ENCODE data around the gene EPHB6.

EPHB6 gene

DNA sequence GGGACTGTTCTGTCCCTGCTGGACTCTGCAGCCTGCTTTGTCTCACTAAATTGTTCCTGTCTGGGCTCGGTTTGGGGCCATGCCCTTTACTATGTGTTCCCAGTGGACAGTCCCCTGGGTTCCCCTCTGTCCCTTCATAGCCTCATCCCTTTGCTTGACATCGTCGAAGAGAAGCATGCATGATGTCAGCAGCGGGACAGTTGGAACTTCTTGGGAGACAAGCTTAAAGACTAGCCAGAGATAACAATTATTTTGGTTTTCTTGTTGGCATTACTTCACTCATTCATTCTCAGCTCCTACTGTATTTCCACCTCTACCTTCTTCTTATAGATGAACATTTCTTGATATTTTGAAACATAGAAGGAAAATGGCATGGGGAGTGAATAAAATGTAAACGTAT lies 2.7 kb downstream of the EPHB6 start:
- H3K27me3 ChIP-seq (ENCODE audit: control insufficient read depth, insufficient read depth, low read length), result peaks cover 18% of the 10 kb centered on the region
- no peak overlapping the region for H3K9ac ChIP-seq (ENCODE audit: low read length)
- H3K4me3 ChIP-seq (ENCODE audit: low read length), result no peak overlapping the region
- H3K36me3 ChIP-seq (ENCODE audit: control insufficient read depth, low read depth, low read length), result no peaks in the 10 kb centered on the region
- no peak overlapping the region for H3K27ac ChIP-seq (ENCODE audit: low read length)
- peaks cover 22% of the 10 kb centered on the region for H3K4me1 ChIP-seq (ENCODE audit: control insufficient read depth, low read depth, low read length)
- no peaks in the 10 kb centered on the region for H3K9me3 ChIP-seq (ENCODE audit: control insufficient read depth, low read depth, low read length)

DNA sequence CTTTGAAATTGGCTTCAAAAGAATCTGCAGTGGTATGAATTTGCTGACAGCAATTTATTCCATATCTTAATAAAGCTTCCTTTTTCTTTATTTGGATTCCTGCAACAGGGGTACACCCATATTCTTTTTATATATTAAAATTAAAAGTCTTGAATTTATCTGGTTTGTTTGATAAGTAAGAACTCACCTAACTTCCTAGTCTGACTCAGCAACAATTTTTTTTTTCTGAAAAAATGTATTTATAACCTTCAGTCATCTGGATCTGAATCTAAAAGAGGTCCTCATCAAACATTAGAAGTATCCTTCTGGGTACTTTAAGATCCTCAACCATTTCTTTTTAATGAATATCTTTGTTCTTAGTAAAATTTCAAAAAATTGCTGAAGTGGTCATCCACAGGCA lies 4.5 kb downstream of the EPHB6 start:
- H3K36me3 ChIP-seq (ENCODE audit: control insufficient read depth, low read depth, low read length), result no peaks in the 10 kb centered on the region
- H3K9me3 ChIP-seq (ENCODE audit: control insufficient read depth, low read depth, low read length), result no peaks in the 10 kb centered on the region
- no peak overlapping the region for H3K4me3 ChIP-seq (ENCODE audit: low read length)
- no peak overlapping the region for H3K27ac ChIP-seq (ENCODE audit: low read length)
- peaks cover 24% of the 10 kb centered on the region for H3K4me1 ChIP-seq (ENCODE audit: control insufficient read depth, low read depth, low read length)
- H3K9ac ChIP-seq (ENCODE audit: low read length), result no peak overlapping the region
- peaks cover 13% of the 10 kb centered on the region for H3K27me3 ChIP-seq (ENCODE audit: control insufficient read depth, insufficient read depth, low read length)

DNA sequence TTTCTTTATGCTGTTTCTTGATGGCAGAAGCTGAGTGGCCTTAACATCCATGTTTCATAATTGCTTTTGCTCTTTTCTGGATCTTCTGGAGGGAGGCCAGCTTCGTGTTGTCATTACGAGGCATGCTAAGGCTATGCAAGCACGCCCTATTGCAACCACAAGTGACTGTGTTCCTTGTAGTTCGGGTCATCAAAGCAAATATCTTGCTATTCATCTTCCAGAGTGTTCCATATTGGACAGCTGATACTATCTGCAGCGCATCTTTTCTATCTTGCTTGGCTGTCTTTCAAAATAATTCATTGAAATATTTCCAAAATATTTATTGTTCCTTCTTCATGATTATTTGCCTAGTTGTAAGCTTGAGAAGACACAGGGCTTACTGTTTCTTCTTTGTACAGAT lies 5.0 kb downstream of the EPHB6 start:
- no peak overlapping the region for H3K27ac ChIP-seq (ENCODE audit: low read length)
- no peak overlapping the region for H3K4me3 ChIP-seq (ENCODE audit: low read length)
- peaks cover 24% of the 10 kb centered on the region for H3K4me1 ChIP-seq (ENCODE audit: control insufficient read depth, low read depth, low read length)
- no peaks in the 10 kb centered on the region for H3K9me3 ChIP-seq (ENCODE audit: control insufficient read depth, low read depth, low read length)
- H3K9ac ChIP-seq (ENCODE audit: low read length), result no peak overlapping the region
- H3K36me3 ChIP-seq (ENCODE audit: control insufficient read depth, low read depth, low read length), result no peaks in the 10 kb centered on the region
- peaks cover 13% of the 10 kb centered on the region for H3K27me3 ChIP-seq (ENCODE audit: control insufficient read depth, insufficient read depth, low read length)

DNA sequence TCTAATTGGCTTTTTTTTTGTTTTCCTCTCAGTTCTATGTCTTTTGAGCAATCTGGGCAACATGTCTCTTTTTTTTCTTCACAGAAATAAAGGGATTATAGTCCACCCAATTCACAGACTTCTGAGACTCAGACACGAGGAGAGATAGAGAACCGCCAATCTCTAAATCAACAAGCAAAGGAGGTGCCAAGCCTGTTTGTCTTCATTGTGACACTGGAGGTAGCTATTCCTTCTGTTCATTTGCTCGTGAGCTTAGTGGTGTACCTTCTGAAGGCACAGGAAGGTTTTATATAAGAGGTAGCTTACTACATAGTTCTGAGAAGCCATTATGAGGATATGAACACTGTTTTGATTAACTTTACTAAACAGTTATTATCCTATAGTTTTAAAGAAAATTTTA lies 6.1 kb downstream of the EPHB6 start:
- H3K9ac ChIP-seq (ENCODE audit: low read length), result no peak overlapping the region
- H3K27me3 ChIP-seq (ENCODE audit: control insufficient read depth, insufficient read depth, low read length), result peaks cover 3% of the 10 kb centered on the region
- no peaks in the 10 kb centered on the region for H3K36me3 ChIP-seq (ENCODE audit: control insufficient read depth, low read depth, low read length)

DNA sequence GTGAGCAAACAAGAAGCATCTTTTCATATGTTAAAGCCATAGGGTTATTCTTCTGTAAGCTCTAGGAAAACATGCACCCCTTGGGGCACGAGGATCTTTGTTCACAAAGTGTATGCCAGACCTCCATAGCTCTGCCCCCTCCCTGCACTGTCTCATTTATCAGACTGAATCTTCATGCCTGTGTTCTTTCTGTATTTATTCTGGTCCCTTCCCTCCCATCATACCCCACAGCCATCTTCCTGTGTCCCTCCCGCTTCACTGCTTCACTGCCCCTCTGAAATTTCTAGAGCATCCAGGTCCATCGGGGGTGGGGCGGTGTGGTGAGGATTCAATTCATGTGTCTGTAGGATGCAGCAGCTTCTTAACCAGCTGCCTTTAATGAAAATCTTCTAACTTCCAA lies 7.5 kb downstream of the EPHB6 start:
- H3K9ac ChIP-seq (ENCODE audit: low read length), result no peak overlapping the region
- no peak overlapping the region for H3K27ac ChIP-seq (ENCODE audit: low read length)
- no peaks in the 10 kb centered on the region for H3K9me3 ChIP-seq (ENCODE audit: control insufficient read depth, low read depth, low read length)
- no peaks in the 10 kb centered on the region for H3K27me3 ChIP-seq (ENCODE audit: control insufficient read depth, insufficient read depth, low read length)
- H3K4me1 ChIP-seq (ENCODE audit: control insufficient read depth, low read depth, low read length), result peaks cover 19% of the 10 kb centered on the region
- H3K4me3 ChIP-seq (ENCODE audit: low read length), result no peak overlapping the region
- H3K36me3 ChIP-seq (ENCODE audit: control insufficient read depth, low read depth, low read length), result no peaks in the 10 kb centered on the region

More for the DNA sequence above, 6.1 kb downstream of the EPHB6 start:
- Histone ChIP-seq H3K27ac (ENCODE audit: low read length) (no peak overlapping the region), H3K4me3 (ENCODE audit: low read length) (no peak overlapping the region), H3K4me1 (ENCODE audit: control insufficient read depth, low read depth, low read length) (peaks cover 19% of the 10 kb centered on the region), H3K9me3 (ENCODE audit: control insufficient read depth, low read depth, low read length) (no peaks in the 10 kb centered on the region)

DNA sequence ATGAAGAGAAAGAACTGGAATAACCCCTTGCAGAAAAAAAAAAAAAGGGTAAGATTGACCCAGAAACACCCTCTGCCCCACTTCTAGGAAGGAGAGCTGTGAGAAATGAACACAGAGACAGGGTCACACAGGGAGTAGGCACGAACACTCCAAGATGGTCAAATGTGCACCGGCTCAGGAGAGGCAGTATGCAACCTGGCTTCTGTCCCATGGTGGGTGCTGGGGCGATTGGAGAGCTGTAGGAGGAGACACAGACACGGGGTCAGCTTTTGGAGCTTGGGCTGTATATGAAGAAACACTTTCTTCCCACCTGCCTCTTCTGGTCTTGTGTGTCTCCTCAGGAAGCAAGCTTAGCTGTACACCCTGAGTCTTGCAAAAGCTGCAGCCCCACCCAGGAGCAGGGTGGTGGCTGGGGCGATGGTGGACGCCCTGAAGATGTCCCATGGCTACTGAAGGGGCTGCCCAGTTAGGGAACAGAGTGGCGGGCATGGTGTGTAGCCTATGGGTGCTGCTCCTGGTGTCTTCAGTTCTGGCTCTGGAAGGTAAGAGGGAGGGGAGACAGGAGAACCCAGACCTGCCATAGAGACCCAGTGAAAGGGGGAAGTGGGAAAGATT lies 8.0 kb downstream of the EPHB6 start:
- H3K9me3 ChIP-seq (ENCODE audit: control insufficient read depth, low read depth, low read length), result no peaks in the 10 kb centered on the region
- H3K4me1 ChIP-seq (ENCODE audit: control insufficient read depth, low read depth, low read length), result peaks cover 19% of the 10 kb centered on the region
- H3K4me3 ChIP-seq (ENCODE audit: low read length), result no peak overlapping the region
- H3K36me3 ChIP-seq (ENCODE audit: control insufficient read depth, low read depth, low read length), result no peaks in the 10 kb centered on the region
- no peak overlapping the region for H3K27ac ChIP-seq (ENCODE audit: low read length)
- H3K27me3 ChIP-seq (ENCODE audit: control insufficient read depth, insufficient read depth, low read length), result no peaks in the 10 kb centered on the region
- no peak overlapping the region for H3K9ac ChIP-seq (ENCODE audit: low read length)

DNA sequence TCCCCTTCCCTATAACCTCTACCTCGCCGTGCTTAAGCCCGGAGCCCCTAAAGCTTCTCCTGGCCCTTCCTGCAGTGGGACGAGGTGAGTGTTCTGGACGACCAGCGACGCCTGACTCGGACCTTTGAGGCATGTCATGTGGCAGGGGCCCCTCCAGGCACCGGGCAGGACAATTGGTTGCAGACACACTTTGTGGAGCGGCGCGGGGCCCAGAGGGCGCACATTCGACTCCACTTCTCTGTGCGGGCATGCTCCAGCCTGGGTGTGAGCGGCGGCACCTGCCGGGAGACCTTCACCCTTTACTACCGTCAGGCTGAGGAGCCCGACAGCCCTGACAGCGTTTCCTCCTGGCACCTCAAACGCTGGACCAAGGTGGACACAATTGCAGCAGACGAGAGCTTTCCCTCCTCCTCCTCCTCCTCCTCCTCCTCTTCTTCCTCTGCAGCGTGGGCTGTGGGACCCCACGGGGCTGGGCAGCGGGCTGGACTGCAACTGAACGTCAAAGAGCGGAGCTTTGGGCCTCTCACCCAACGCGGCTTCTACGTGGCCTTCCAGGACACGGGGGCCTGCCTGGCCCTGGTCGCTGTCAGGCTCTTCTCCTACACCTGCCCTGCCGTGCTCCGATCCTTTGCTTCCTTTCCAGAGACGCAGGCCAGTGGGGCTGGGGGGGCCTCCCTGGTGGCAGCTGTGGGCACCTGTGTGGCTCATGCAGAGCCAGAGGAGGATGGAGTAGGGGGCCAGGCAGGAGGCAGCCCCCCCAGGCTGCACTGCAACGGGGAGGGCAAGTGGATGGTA lies 9.2 kb downstream of the EPHB6 start:
- Histone ChIP-seq H3K27me3 (ENCODE audit: control insufficient read depth, insufficient read depth, low read length) (no peaks in the 10 kb centered on the region), H3K4me3 (ENCODE audit: low read length) (no peak overlapping the region), H3K9ac (ENCODE audit: low read length) (no peak overlapping the region), H3K36me3 (ENCODE audit: control insufficient read depth, low read depth, low read length) (no peaks in the 10 kb centered on the region), H3K27ac (ENCODE audit: low read length) (no peak overlapping the region), H3K9me3 (ENCODE audit: control insufficient read depth, low read depth, low read length) (no peaks in the 10 kb centered on the region), H3K4me1 (ENCODE audit: control insufficient read depth, low read depth, low read length) (peaks cover 19% of the 10 kb centered on the region)

DNA sequence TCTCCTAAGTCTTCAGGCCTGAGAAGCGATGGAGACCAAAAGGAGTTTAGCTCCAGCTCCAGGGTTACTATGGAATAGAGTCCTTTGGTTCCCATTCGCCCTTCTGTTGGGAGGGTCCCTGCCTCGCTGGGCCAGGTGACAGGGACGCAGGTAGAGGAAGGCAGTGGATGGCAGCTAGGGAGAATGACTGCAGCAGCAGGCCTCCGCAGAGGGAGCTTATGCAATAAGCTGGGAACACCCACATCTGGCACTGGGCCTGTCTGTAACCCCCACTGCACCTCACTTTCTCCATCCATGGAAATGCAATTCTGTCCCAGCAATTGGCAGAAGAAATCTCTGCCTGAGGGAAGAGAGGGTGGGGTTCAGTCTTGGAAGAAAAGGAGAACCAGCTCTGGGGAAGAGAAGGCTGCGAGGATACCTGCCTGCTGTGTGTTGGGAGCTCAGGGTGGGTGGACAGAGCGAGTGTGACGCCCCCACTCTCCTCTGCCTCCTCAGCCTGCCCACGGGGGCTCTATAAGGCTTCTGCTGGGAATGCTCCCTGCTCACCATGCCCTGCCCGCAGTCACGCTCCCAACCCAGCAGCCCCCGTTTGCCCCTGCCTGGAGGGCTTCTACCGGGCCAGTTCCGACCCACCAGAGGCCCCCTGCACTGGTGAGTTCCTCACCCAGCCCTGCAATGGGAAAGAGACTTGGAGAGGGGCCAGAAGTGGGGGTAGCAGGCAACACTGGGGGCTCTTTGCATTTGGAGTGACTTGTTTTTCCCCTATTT lies 10.3 kb downstream of the EPHB6 start:
- no peak overlapping the region for H3K27ac ChIP-seq (ENCODE audit: low read length)
- H3K4me1 ChIP-seq (ENCODE audit: control insufficient read depth, low read depth, low read length), result peaks cover 19% of the 10 kb centered on the region
- no peaks in the 10 kb centered on the region for H3K27me3 ChIP-seq (ENCODE audit: control insufficient read depth, insufficient read depth, low read length)
- H3K9me3 ChIP-seq (ENCODE audit: control insufficient read depth, low read depth, low read length), result no peaks in the 10 kb centered on the region
- H3K9ac ChIP-seq (ENCODE audit: low read length), result no peak overlapping the region
- no peaks in the 10 kb centered on the region for H3K36me3 ChIP-seq (ENCODE audit: control insufficient read depth, low read depth, low read length)
- H3K4me3 ChIP-seq (ENCODE audit: low read length), result no peak overlapping the region

DNA sequence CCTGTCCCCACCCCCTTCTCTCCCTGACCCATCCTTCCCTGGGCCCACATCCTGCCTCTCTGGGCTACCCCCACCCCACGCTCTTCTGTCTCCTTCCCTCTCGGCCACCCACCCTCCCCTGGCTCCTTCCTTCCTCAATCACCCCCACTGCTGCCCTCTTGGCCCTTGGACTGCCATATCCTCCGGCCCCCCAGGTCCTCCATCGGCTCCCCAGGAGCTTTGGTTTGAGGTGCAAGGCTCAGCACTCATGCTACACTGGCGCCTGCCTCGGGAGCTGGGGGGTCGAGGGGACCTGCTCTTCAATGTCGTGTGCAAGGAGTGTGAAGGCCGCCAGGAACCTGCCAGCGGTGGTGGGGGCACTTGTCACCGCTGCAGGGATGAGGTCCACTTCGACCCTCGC lies 10.9 kb downstream of the EPHB6 start:
- no peaks in the 10 kb centered on the region for H3K36me3 ChIP-seq (ENCODE audit: control insufficient read depth, low read depth, low read length)
- H3K9ac ChIP-seq (ENCODE audit: low read length), result no peak overlapping the region
- no peaks in the 10 kb centered on the region for H3K9me3 ChIP-seq (ENCODE audit: control insufficient read depth, low read depth, low read length)
- H3K4me1 ChIP-seq (ENCODE audit: control insufficient read depth, low read depth, low read length), result peaks cover 19% of the 10 kb centered on the region
- H3K4me3 ChIP-seq (ENCODE audit: low read length), result no peak overlapping the region
- H3K27me3 ChIP-seq (ENCODE audit: control insufficient read depth, insufficient read depth, low read length), result no peaks in the 10 kb centered on the region
- no peak overlapping the region for H3K27ac ChIP-seq (ENCODE audit: low read length)

DNA sequence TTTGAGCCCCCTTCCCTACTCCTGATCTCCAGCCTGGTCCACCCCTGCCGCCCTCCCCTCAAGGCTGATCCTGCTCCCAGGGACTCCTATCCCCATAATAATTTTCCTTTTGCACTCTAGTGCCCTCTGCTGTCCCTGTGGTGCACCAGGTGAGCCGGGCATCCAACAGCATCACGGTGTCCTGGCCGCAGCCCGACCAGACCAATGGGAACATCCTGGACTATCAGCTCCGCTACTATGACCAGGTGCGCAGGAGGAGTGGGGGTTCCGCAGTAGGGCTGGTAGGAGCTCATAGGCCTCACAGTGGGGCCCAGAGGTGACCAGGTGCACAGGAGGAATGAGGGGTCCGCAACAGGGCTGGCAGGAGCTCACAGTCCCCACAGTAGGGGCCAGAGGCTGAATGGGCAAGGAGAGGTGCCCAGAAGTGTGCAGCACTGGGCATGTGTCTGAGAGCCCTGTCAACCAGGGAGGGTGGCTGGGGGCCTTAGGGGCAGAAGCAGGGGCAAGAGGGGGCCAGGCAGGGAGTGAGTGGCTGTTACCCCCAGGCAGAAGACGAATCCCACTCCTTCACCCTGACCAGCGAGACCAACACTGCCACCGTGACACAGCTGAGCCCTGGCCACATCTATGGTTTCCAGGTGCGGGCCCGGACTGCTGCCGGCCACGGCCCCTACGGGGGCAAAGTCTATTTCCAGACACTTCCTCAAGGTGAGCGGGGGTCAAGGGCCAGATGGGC lies 11.7 kb downstream of the EPHB6 start:
- no peaks in the 10 kb centered on the region for H3K36me3 ChIP-seq (ENCODE audit: control insufficient read depth, low read depth, low read length)
- no peak overlapping the region for H3K9ac ChIP-seq (ENCODE audit: low read length)
- no peak overlapping the region for H3K4me3 ChIP-seq (ENCODE audit: low read length)
- H3K27me3 ChIP-seq (ENCODE audit: control insufficient read depth, insufficient read depth, low read length), result no peaks in the 10 kb centered on the region
- no peaks in the 10 kb centered on the region for H3K9me3 ChIP-seq (ENCODE audit: control insufficient read depth, low read depth, low read length)
- H3K4me1 ChIP-seq (ENCODE audit: control insufficient read depth, low read depth, low read length), result peaks cover 17% of the 10 kb centered on the region
- no peak overlapping the region for H3K27ac ChIP-seq (ENCODE audit: low read length)

DNA sequence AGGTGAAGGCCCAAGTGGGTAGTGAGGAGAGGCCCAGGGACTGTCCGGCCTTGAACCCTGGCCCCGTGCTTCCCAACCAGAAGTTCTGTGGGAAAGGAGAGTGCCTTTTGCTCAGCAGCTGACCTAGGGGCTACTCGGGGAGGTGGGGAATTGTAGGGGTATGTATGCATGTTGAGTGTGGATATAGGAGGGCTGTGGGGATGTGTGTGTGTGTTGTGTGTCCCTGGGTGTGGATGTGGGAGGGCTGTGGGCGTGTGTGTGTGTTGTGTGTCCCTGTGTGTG lies 12.2 kb downstream of the EPHB6 start:
- Histone ChIP-seq H3K9ac (ENCODE audit: low read length) (no peak overlapping the region), H3K36me3 (ENCODE audit: control insufficient read depth, low read depth, low read length) (no peaks in the 10 kb centered on the region), H3K4me1 (ENCODE audit: control insufficient read depth, low read depth, low read length) (peaks cover 12% of the 10 kb centered on the region), H3K27ac (ENCODE audit: low read length) (no peak overlapping the region), H3K27me3 (ENCODE audit: control insufficient read depth, insufficient read depth, low read length) (no peaks in the 10 kb centered on the region), H3K4me3 (ENCODE audit: low read length) (no peak overlapping the region), H3K9me3 (ENCODE audit: control insufficient read depth, low read depth, low read length) (no peaks in the 10 kb centered on the region)

Measured in iPS-18a (cell line).